Neutrophil (primary cell): ENCODE measurements around the gene CHFR.
"Not testable (repeated sequence)": the region's sequence is repeated elsewhere in the genome, so short reads cannot be mapped to it uniquely, and the experiment has no call there.

ENCODE experiments used
- H3K27ac ChIP-seq: fragments of 200-600 bp; sonication (generic); 2 replicates; pipeline ENCODE4 v1.5.1; 2016; ENCODE audit warnings: mild to moderate bottlenecking, moderate library complexity
- H3K27me3 ChIP-seq: fragments of 200-600 bp; sonication (generic); 2 replicates; pipeline ENCODE4 v1.6.0; 2016; ENCODE audit warnings: mild to moderate bottlenecking
- H3K36me3 ChIP-seq: fragments of 200-600 bp; sonication (generic); 2 replicates; pipeline ENCODE4 v1.5.1; 2017
- H3K4me1 ChIP-seq, 2 experiments: fragments of 200-600 bp in 1 of 2; sonication (generic) in 1 of 2; 1 replicate in 1 of 2; 2 replicates in 1 of 2; pipeline versions ENCODE4 v1.5.1 to v1.6.1; 2013 to 2016; ENCODE audit warnings: low read depth in 1 of 2, low read length in 1 of 2, mild to moderate bottlenecking in 1 of 2, moderate library complexity in 1 of 2; ENCODE audit not compliant: control insufficient read depth in 1 of 2, insufficient read depth in 1 of 2
- H3K4me3 ChIP-seq, 2 experiments: fragments of 200-600 bp in 1 of 2; sonication (generic) in 1 of 2; 1 replicate in 1 of 2; 2 replicates in 1 of 2; pipeline ENCODE4 v1.5.1; 2013 to 2016; ENCODE audit warnings: low read depth in 1 of 2, low read length in 1 of 2, mild to moderate bottlenecking in 1 of 2, moderate library complexity in 1 of 2
- H3K9me3 ChIP-seq: fragments of 200-600 bp; sonication (generic); 2 replicates; pipeline ENCODE4 v1.5.1; 2016
- CTCF ChIP-seq: fragments of 200-600 bp; sonication (generic); IDR thresholded peaks from 2 replicates; pipeline ENCODE4 v1.5.1; 2016; ENCODE audit warnings: antibody characterized with exemption

CHFR gene

DNA sequence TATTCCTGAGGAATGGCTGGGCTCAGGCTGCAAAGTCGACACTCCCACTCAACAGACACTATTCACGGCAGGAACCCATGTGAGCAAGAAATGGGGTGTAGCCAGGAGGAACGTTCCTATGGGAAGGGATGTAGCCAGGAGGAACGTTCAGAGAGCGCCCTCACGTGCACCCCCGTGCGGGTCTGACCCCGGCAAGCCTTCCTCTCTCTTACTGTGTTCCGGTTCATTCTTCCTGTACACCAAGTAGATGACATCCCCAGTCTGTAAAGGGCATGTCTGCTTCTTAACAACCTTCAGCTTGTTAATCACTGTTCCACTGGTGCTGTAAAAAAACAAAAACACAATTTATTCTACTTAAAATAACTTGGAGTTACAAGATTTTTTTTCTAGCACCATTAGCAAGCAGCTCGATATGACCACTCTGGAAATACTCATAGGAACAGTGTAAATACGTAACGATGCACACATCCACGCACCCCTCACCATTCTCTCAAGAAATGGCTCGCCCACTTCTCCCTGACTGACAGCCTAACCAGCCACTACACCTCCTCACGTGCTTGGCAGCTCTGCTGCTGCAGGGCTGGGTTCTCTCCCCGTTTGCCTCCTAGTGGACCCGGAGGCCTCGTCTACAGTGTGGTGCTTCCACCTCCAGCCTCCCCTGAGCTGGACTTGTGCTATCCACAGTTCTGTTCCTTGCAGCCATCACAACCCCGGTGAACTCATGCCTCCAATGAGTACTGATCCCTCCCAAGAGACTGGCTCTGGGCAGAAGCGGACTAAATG is 15.1 kb downstream of the CHFR start:
- no peaks in the 10 kb centered on the region for H3K4me1 ChIP-seq
- H3K27me3 ChIP-seq = no peaks in the 10 kb centered on the region
- peaks cover 100% of the 10 kb centered on the region for H3K36me3 ChIP-seq
- no peak for TF ChIP-seq CTCF
- H3K27ac ChIP-seq = no peak overlapping the region
- H3K9me3 ChIP-seq = peaks cover 4% of the 10 kb centered on the region
- no peak overlapping the region for H3K4me3 ChIP-seq

DNA sequence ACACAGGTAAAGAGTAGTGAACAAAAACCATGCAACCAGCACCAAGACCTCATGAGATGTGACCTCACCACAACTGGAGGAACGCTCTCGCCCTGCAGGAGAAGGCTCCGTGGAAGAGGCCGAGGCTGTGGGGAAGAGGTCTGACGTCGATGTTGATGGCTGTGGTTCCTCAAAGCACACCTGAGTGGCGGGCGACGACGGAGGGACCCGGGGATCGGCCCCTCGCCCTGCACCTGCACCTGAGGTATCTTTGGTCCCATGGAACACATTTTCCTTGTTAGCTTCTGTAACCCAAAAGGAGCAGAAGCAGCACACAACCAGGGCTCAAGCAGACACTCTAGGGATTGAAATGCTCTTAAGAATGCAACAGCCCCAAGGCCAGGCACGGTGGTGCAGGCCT is 17.9 kb downstream of the CHFR start:
- Histone ChIP-seq H3K9me3 (peaks cover 16% of the 10 kb centered on the region), H3K36me3 (peaks cover 82% of the 10 kb centered on the region), H3K27ac (no peak overlapping the region), H3K27me3 (no peaks in the 10 kb centered on the region), H3K4me1 (no peaks in the 10 kb centered on the region), H3K4me3 (no peak overlapping the region)
- no peak for TF ChIP-seq CTCF

DNA sequence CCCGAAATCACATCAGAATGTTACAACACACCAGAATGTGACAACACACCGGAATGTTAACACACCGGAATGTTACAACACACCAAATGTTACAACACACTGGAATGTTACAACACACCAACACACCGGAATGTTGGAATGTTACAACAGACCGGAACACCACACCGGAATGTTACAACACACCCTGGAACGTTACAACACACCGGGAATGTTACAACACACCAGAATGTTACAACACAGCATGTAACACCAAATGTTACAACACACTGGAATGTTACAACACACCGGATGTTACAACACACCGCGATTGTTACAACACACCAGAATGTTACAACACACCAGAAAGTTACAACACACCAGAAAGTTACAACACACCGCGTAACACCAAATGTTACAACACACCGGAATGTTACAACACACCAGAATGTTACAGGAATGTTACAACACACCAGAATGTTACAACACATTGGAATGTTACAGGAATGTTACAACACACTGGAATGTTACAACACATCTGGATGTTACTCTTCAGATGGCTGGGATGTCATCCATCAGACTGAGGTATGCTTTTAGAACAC is 21.1 kb downstream of the CHFR start:
- no peaks in the 10 kb centered on the region for H3K4me1 ChIP-seq
- H3K9me3 ChIP-seq = peaks cover 16% of the 10 kb centered on the region
- H3K27ac ChIP-seq = peak overlapping the region; percentile 84
- no peaks in the 10 kb centered on the region for H3K27me3 ChIP-seq
- TF ChIP-seq CTCF = no peak
- peaks cover 70% of the 10 kb centered on the region for H3K36me3 ChIP-seq
- H3K4me3 ChIP-seq = no peak overlapping the region

GRCh38 chr12:132861558-132861957 is 25.8 kb downstream of the CHFR start:
- TF ChIP-seq CTCF = no peak

GRCh38 chr12:132858718-132859266 is 28.6 kb downstream of the CHFR start:
- Histone ChIP-seq H3K36me3 (peaks cover 89% of the 10 kb centered on the region), H3K27ac (no peak overlapping the region), H3K4me1 (no peaks in the 10 kb centered on the region), H3K27me3 (no peaks in the 10 kb centered on the region), H3K4me3 (no peak overlapping the region), H3K9me3 (no peaks in the 10 kb centered on the region)
- no peak for TF ChIP-seq CTCF

More at GRCh38 chr12:132861558-132861957, 25.8 kb downstream of the CHFR start:
- Histone ChIP-seq H3K4me3 (no peak overlapping the region), H3K4me1 (no peaks in the 10 kb centered on the region), H3K36me3 (peaks cover 73% of the 10 kb centered on the region), H3K27me3 (no peaks in the 10 kb centered on the region), H3K27ac (no peak overlapping the region), H3K9me3 (peaks cover 9% of the 10 kb centered on the region)

- peaks cover 100% of the 10 kb centered on the region for H3K36me3 ChIP-seq
- not testable (repeated sequence) for H3K27ac ChIP-seq, H3K9me3 ChIP-seq, H3K27me3 ChIP-seq, H3K4me1 ChIP-seq, H3K4me3 ChIP-seq
Observed at GRCh38 chr12:132857019-132857418, 30.4 kb downstream of the CHFR start.
